ENCODE data around the gene TMEM14A.
A peak's percentile ranks its signal among the peaks of the same experiment; 100 is the strongest.
"Not testable (repeated sequence)": the region's sequence is repeated elsewhere in the genome, so short reads cannot be mapped to it uniquely, and the experiment has no call there.

TMEM14A gene

DNA sequence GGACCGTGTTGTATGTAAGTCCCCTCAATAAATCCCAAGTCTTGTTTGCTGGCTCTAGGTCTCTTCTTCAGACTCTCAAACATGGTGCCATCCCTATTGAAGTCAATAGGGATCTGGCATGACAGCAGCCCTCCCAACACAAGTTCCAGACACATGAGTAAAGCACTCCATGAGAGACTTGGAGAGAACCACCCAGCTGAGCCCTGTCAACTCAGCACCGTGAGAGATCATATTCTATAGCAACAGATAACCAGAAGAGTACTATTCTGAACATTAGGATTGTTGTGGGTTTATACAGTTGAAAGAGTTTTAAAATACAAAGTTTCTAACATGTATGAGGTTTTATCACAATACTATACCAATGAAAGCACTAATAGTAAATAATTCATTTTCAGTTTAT lies 23.5 kb downstream of the TMEM14A start:
- DNase-seq (ENCODE audit: low read depth in 1 of 2, low spot score in 1 of 2), result no peak

DNA sequence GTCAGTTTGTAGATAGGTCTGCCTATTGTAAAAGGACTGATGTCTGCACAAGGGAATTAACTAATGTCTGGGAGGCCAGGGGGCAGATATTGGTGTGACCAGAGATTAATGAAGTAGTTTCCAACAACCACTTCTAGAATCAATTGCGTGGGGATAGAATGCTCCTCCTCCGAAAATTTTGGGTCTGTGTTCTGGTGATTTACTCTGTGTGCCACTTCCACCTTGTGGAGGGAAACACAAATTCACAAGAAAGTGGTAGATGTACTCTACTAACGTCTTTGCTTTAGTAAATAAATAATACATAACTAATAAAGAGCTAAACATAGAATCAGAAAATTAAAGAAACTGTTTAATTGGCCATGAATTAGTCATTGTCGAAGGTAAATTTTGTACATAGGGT lies 25.5 kb downstream of the TMEM14A start:
- DNase-seq (ENCODE audit: low read depth in 1 of 2, low spot score in 1 of 2), result no peak

DNA sequence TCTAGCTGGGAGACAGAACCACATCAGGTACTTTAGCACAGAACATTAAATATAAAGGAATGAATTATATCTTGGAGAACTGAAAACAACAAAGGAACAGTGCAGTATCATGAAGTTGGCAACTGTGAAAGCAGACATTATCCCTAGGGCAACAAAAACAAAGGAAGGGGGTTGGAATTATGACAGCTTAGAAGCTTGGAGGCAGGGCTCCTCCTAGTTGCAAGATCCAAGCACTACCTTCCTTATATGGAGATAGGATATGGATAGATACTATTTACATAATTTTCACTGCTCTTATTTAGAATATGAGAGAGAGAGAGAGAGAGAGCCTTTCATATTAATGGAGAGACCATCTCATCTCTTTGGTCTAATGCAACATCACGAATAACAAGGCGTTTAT lies 27.0 kb downstream of the TMEM14A start:
- DNase-seq (ENCODE audit: low read depth in 1 of 2, low spot score in 1 of 2), result no peak

DNA sequence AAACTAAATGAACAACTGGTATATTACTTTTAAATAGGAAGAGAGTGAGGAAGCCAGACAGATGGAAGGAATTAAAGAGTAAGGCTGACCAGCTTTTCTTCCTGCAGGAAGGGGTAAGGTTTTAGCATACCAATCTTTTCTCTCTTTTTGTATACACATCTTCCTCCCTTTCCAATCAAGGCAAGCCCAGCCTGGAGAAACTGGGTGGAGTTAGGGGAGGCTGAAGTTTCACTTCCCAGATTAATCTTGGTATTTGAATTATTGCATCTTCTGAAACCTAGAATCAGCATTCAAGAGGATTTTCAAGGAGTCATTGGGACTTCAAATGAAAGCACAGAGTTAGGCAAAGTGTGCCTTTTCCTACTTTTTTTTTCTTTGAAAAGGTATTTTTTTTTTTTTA lies 33.1 kb downstream of the TMEM14A start:
- no peak for DNase-seq (ENCODE audit: low read depth in 1 of 2, low spot score in 1 of 2)

DNA sequence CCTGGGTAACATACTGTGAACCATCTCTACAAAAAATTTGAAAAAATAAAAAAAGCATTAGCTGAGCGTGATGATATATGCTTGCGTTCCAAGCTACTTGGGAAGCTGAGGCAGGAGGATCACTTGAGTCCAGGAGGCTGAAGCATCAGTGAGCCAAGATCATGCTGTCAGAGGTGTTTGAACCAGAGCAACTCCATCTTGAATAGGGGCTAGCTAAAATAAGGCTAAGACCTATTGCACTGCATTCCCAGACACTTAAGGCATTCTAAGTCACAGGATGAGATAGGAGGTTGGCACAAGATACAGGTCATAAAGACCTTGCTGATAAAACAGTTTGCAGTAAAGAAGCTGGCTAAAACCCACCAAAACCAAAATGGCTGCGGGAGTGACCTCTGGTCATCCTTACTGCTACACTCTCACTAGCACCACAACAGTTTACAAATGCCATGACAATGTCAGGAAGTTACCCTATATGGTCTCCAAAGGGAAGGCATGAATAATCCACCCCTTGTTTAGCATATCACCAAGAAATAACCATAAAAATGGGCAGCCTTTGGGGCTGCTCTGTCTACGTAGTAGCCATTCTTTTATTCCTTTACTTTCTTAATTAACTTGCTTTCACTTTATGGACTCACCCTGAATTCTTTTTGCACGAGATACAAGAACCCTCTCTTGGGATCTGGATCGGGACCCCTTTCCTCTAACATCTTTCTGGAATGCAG lies 34.0 kb downstream of the TMEM14A start:
- DNase-seq (ENCODE audit: low read depth in 1 of 2, low spot score in 1 of 2), result not testable (repeated sequence)

DNA sequence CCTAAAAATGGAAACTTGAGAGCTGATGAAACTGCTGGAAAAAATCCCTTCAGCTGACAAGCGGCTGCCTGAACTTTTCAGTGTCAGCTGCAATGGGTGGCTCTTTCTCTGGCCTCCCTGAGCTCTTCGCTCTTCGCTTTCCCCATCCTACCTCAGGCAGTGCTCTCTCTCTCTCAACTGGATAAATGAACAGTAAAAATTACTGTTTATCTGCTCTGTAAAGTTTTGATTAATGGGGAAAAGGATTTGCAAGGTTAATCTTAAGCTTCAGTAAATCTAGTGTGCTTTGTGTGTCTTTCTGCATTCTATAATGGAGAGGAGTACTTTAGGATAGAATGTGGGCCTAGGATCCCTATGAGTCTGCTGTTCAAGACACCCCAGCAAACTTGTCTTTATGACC lies 35.1 kb downstream of the TMEM14A start:
- DNase-seq (ENCODE audit: low read depth in 1 of 2, low spot score in 1 of 2), result no peak

DNA sequence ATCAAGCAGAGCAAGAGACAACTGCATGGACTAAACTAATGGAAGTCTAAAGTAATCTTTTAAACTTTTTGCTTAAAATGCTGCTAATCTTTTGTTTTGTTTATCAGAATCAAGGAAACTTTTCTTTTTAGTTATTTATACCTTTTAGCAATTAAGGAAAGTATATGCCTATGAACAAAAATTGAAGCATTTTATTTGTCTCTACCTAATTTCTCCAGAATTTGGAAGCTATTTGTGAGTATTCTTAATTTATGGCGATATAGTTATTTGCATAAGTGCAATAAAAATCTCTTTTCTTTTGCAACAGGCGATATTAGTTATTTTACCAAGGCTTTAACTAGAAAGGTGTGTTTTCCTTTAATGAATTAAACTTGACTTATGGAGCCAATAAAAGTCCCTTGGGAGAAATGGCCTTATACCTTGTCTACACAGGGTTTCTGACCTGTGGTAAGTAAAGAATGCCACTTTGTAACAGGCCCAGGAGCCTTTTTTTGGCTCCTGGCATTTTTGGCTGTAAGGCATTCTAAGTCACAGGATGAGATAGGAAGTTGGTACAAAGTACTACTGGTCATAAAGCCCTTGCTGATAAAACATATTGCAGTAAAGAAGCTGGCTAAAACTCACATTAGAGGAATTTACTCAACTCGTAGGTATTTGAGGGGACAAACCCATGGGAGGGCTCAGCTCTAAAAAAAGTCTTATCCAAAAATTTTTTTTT lies 37.2 kb downstream of the TMEM14A start:
- no peak for DNase-seq (ENCODE audit: low read depth in 1 of 2, low spot score in 1 of 2)

DNA sequence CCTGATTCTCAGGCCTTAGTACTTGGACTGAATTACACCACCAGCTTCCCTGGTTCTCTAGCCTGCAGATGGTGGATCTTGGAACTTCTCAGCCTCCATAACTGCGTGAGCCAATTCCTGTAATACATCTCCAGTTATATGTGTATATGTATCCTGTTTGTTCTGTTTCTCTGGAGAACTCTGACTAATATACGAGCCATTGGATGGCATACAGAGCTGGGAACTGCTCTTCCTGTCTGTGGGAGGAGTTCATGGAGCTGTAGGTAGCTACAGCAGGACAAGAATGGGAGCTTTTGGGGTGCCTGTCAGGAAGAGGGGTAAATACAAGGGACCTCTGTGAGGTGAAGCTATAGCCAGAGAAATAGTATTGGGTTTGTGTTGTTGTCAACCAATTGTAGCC lies 41.2 kb downstream of the TMEM14A start:
- DNase-seq (ENCODE audit: low read depth in 1 of 2, low spot score in 1 of 2), result no peak

DNA sequence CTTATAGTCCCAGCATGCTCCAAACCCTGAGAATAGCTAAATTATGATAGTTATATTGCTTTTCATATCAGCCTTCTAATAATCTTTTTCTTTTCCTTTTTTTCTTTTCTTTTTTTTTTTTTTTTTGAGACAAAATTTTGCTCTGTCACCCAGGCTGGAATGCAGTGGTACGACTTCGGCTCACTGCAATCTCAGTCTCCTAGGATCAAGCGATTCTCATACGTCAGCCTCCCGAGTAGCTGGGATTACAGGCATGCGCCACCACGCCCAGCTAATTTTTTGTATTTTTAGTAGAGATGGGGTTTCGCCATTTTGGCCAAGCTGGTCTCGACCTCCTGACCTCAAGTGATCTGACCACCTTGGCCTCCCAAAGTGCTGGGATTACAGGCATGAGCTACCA lies 43.8 kb downstream of the TMEM14A start:
- not testable (repeated sequence) for DNase-seq (ENCODE audit: low read depth in 1 of 2, low spot score in 1 of 2)

DNA sequence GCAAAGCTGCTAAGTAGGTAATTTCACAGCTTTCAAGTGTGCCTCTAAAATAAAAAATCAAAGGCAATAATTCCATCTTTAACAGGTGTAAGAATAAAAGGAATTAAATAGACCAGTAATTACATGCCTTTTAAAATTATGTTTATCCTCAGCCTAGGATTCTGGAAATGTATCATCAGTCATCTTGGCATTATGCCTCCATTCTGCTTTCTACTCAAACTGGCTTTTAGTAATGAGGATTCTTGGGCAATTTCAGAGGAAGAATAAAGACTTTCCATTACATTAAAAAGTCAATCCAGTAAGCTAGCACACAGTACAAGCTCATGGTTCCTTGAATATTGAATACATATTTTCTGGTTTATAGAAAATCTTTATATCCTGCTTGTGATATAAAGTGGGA lies 47.6 kb downstream of the TMEM14A start:
- no peak for DNase-seq (ENCODE audit: low read depth in 1 of 2, low spot score in 1 of 2)

DNA sequence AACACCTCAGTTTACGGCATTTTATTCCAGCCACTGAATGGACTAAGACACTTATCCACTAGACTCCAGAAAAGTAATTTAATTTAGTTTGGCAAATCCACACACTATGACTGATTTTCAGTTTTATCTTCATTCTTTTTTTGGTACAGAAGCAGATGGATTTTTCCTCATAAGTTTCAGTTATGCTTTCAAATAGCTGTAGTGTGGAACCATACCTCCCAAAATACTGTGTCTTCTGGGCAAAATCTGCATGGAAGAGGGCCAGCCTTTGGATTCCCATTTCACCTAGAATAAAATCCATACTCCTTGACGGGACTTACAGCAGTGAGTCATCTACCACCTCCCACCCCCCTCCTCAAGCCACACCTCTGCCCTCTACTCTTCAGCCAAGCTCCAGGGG lies 49.4 kb downstream of the TMEM14A start:
- no peak for DNase-seq (ENCODE audit: low read depth in 1 of 2, low spot score in 1 of 2)

DNA sequence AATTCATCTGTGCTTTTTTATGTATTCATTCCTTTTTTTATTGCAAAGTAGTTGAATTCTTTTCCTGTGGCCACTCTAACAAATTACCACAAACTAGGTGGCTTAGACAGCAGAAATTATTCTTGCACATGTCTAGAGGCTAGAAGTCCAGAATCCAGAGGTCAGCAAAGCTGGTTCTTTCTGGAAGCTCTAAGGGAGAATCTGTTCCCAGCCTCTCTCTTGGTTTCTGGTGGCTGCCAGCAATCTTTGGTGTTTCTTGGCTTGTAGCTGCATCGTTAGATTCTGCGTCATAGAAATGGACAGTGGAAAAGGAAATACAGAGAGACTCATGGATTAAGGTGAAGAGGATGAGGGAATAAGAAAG lies 53.1 kb downstream of the TMEM14A start:
- no peak for DNase-seq (ENCODE audit: low read depth in 1 of 2, low spot score in 1 of 2)

DNA sequence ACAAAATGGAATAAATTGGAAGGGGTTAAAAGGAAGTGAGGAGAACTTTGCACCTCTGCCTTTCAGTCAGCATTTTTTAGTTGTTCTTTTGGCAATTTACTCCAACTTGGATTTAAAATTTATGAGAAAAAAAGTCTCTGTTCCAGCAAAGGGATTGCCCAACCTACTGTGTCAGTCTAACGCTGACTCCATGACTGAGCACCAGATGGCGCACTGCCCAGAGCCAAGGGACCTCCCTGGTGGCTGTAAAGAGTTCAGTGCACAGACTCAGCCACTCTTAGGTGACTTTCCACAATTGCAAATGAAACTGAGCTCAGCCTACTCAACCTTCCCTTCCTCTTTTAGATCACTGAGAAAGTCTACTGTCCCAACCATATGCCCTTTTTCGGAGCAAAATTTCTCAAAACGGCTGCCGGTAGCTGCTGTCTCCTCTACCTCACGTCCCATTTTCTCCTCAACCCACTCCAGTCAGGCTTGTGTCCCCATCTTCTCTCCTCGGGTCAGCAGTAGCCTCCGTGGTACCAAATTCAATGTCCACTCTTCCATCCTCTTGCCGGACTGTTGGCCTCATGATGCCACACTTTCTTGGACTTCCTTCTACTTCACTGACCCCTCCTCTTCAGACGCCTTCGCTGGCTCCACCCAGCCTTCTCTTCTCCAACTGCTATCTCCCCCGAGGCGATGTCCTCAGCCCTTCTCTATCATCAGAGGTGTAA lies 53.7 kb downstream of the TMEM14A start:
- peak; percentile 4 to 22 for DNase-seq (ENCODE audit: low read depth in 1 of 2, low spot score in 1 of 2)

DNA sequence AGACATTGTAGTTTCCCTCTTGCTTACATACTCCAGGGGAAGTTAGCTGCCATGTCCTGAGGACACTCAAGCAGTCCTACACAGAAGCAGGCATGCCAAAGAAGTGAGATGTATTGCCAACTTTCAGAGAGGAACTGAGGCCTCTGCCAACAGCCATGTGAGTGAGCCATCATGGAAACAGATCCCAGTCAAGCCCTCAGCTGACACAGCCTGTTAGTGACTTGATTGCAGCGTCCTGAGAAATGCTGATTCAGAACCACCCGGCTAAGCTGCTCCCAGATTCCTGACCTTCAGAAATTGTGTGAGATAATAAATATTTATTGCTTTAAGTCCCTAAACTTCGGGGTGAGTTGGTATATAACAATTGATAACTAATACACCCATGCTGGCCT lies 54.2 kb downstream of the TMEM14A start:
- DNase-seq (ENCODE audit: low read depth in 1 of 2, low spot score in 1 of 2), result no peak

DNA sequence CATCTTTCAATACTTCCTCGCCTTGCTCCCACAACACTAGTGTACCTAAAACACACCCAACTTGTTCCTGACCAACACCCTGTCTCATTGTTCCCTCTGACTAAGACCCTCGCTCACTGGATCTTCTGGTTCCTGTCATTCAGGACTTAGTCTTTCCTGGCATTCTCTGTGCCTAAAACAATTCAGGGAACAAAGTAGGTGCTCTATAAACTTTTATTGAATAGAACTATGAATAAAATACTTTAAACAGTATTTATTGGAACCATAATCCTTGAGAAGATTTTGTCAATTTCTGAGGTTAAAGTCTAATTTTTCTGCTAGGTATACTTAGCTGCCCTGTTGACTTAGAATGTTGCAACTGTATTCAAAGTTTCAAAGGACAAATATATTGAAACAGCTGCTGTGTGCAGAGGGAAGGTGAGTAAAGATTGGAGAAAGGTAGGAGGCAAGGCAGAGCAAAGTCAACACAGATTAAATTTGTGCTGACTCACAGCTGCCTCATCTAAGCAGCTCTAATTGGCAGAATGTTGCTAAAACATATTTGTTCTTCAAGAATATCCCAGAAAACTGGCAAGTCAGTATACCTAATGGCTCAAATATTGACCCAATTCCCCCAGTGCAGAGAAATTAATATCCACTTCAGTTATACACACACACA lies 54.8 kb downstream of the TMEM14A start:
- no peak for DNase-seq (ENCODE audit: low read depth in 1 of 2, low spot score in 1 of 2)

DNA sequence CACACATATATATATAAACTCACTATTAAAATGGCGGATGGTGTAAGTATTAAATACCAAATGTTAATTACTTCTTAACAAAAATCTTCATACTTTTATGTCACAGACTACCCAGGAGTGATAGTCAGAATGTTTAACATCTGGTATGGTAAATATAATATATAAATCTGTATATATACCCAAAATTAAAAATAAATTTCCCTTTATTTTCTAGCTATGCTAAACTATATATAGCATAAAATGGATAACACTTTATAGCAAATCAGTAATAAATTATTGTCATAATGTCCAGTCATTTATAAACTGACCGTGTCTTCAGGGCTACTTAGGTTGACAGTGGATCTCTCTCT lies 55.3 kb downstream of the TMEM14A start:
- DNase-seq (ENCODE audit: low read depth in 1 of 2, low spot score in 1 of 2), result no peak

DNA sequence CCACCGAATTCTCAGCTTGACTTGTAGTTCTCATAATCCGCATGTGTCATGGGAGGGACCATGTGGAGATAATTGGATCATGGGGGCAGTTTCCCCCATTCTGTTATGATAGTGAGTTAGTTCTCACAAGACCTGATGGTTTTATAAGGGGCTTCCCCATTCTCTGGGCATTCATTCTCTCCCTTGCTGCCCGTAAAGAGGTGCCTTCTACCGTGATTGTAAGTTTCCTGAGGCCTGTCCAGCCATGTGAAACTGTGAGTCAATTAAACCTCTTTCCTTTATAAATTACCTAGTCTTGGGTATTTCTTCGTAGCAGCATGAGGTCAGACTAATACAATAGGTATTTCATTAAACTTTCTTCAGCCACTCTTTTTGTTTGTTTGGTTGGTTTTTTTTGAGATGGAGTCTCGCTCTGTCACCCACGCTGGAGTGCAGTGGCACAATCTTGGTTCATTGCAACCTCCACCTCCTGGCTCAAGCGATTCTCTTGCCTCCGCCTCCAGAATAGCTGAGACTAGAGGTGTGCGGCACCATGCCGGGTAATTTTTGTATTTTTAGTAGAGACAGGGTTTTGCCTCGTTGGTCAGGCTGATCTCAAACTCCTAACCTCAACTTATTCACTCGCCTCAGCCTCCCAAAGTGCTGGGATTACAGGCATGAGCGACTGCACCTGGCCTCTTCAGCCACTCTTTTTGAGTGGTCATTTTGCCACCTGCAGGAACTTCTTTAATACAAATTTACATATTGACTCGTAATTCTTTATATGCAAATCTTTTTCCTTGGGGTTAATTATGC lies 56.0 kb downstream of the TMEM14A start:
- DNase-seq (ENCODE audit: low read depth in 1 of 2, low spot score in 1 of 2), result no peak

DNA sequence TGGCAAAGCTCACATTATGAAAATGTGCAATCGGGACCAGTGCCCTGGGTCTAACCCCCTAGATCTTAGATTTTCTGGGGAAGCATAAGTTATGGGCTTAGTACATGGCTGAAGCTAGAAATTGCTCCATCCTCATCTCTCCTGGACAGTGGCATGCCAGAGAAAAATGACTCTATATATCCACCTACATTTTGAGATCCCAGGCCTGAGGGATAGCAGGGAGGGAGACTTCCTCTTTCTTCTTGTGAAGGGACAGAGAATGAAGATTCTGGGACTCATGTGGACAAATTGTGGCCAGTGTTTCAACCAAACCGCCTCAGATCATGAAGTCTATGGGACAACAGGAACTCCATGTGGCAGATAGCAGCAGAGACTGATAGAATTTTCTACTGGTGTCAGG lies 57.0 kb downstream of the TMEM14A start:
- no peak for DNase-seq (ENCODE audit: low read depth in 1 of 2, low spot score in 1 of 2)

DNA sequence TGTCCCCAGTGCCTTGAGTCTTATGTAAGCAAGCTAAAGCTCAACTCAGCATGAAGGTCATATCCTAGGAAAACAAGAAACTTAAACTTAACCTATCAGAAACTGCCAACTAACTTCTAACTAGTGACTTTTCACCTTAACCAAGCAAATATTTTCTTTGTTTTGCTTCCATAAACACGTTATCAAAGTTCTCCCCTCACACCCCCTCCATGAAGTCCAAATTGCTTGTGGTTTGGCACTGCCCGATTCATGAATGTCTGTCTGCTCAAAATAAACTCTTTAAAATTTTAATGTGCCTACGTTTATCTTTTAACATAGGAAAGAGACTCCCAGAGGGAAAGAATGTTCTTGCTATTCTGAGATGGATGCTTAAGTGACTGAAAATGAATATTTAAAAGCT lies 57.5 kb downstream of the TMEM14A start:
- DNase-seq (ENCODE audit: low read depth in 1 of 2, low spot score in 1 of 2), result no peak

DNA sequence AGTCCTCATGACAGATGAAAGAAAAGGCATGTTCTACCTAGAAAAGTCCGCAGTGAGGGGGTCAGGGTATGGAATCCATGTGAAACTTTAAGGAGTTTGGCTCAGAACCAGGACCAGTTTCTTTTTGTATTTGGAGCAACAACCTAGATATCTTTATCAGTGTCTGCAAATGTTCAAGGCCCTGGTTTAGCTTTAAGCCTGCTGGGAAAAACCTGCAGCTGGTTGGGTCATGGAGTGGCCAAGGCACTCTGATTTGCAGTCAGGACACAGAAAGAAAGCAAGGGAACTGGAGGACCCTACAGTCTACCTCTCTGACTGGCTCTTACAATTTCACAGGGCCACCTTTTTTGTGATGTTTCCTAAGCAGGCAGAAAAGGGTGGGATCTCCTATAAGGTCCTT lies 58.7 kb downstream of the TMEM14A start:
- DNase-seq (ENCODE audit: low read depth in 1 of 2, low spot score in 1 of 2), result no peak

DNA sequence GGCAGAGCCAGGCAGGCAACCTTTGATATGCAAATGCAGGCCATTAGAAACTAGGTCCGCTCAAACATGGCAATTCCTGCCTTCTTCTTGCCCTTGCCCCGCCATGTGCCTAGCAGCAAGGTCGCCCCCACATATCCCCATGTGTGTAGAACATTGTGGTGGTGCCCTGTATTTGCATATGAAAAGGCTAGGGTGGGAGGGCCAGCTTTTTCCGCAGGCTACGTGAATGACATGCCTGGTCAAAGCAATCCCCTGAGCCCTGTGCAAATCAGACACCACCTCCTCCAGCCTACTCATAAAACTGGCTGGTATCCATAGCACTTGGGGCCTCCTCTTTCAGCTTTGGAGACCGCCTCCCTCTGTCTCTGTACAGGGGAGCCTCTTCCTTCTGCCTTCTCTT lies 60.8 kb downstream of the TMEM14A start:
- no peak for DNase-seq (ENCODE audit: low read depth in 1 of 2, low spot score in 1 of 2)
